Measurements from ENCODE around the gene PHEX.

The PHEX gene

DNA sequence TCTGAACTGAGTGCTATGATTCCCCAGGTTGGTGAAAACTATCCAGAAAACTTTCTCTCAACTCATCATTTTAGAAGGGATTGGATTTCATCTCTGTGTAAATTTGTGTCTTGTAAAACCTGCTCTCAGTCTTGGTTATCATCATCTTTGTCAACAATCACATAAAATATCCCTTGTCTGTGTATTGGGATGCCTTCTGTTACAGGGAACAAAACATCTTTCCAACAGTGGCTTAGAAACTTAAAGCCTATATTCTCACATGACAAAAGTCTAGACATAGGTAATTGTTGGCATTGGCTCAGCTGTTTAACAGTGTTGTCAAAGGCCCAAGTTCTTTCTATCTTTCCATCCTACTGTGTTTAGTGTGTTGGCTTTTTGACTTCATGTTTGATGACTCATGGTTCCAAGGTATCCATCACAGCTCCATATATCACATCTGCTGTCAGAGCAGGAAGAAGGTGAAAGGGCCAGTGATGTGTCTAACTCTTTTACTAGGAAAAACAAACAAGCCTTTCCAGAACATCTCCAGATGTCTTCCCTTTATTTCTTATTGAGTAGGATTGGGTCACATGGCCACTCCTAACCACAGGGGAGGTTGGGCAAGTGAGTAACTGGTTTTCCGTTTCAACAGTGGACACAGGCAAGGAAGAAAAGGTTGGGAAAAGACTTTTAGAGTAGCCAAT lies 65.0 kb downstream of the PHEX start:
- no peak for DNase-seq (ENCODE audit: low read depth in 1 of 2, low spot score in 1 of 2)

DNA sequence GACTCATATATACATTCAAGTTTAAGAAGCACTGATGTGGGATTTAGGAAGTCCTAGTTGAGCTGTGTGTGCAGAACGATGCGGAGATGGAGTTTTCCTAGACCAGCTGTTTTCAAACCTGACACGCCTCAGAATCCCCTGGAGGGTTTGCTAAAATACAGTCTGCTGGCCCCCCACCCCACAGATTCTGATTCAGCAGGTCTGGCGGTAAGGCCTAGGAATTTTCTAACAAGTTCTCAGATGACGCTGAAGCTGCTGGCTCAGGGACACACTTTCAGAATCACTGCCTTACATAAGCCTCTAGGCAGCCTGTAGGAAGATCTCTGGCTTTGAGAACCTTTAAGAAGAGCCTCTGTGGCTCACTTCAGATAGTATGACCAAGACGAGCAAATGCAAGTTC lies 73.1 kb downstream of the PHEX start:
- DNase-seq (ENCODE audit: low read depth in 1 of 2, low spot score in 1 of 2) = no peak

DNA sequence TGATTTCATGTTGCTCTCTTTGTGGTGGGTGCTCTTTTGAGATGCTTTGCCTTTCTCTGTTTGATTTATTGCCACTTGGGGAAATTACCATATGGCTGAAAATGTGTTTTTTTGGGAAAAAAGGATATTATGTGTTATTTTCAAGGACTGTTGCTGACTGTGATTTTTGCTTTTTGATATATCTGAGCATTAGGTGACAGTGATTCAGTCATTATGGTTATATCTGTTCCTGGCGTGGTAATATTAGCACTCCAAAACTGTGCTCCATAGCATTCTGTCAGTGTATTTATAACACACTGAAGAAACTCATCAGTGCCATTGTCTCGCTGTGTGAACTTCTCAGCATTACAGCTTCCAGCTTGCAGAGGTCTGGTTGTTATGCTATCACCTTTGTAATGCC lies 73.8 kb downstream of the PHEX start:
- DNase-seq (ENCODE audit: low read depth in 1 of 2, low spot score in 1 of 2) = no peak

DNA sequence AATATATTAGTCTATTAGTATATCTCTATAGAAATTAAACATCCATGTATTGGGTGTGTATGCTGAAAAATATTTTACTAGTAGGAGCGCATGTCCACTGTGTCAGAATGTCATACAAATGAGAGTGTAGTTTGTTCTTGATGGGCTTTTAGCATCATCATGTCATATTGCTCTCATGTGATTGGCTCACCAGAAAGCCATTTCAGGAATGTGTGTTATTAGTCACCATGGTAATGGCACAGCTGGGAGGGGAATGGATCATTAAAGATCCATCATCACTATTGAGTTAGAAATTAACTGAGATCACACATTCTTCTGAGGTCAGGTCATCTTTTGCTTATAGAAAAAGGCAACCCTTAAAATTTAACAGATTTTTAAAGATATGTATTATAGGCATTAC lies 77.3 kb downstream of the PHEX start:
- DNase-seq (ENCODE audit: low read depth in 1 of 2, low spot score in 1 of 2) = no peak

DNA sequence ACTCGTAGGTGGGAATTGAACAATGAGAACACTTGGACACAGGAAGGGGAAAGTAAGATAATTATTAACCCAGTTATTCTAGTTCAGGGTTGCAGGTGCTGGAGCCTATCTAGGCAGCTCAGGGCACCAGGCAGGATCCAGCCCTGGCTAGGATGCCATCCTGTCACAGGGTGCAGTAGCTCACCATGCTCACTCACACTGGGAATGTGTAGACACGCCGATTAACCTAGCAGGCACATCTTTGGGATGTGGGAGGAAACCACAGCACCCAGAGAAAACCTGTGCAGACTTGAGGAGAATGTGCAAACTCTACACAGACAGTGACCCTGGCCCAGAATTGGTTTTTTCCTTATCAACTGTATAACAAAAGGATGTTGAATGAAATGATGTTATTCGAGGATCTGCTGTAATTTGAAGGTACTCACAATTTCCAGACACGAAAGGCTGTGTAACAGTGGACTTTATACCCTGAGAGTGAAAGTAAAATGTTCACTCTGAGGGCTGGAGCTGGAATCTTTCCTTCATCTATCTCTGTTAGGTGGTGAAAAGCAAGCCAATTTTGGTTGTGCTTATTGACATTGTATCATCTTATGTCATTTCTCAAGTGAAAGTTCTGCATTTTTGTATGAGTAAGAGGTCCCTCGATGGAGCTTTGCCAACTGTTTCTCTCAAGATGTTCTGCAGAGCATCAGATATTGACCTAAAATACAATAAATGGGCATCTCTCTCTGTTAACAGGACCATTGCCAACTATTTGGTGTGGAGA lies 78.8 kb downstream of the PHEX start:
- no peak for DNase-seq (ENCODE audit: low read depth in 1 of 2, low spot score in 1 of 2)

DNA sequence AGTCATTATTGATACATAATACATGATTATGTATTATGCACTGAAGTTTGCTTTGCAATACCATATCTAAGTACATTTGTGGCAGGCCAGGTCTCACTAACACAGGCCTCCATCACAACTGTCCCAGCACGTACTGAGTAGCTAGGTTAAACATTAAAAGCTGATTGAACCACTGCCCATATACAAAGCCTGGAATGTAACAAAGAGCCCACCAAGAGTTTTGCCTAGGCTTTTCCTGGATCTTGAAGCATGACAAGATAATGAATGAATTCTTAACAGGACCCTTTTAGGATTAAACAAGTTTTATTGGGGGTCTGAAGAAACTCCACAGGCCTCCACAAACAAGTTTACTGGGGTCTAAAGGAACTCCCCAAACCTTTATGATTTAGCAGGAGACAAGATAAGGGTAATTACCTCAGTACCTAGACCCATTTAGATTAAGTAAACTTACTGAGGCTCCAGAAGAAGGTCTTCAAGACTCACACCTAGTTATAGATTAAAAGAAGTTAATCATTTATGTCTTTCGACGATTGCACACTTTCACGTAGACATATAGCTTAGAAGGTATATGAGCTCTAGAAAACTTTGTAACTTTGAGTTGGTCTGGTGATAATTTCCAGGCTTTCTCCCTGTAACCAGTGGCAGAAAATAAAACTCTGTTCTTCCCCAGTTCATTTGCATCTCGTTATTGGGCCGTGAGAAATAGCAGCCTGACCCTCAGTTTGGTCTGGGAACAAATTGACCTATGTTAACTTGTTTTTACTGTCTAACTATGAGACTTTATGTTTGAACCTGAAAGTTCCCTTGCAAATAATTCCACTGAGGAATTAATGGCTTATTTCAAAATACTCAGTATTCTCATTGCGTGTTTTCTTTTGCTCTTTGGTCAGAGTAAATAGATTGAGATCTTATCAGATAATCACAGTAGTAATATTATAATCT lies 84.8 kb downstream of the PHEX start:
- no peak for DNase-seq (ENCODE audit: low read depth in 1 of 2, low spot score in 1 of 2)

DNA sequence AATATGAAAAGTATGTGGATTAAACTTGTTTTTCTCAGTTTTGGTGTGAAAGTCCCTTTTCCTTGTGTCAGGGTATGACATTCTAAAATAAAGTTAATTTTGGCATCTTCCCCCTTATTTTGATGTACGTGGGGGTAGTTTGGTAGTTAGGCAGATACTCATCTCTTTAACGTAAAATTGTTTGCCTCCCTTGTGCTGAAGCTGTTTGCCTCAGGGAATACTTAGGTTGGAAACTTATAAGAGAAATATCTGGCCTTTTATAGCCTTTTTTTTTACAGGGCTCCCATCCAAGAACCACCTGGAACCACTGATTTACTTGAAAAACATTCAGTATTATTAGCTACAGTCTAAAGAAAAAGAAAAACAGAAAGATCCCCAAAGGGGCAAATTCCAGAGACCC lies 85.5 kb downstream of the PHEX start:
- no peak for DNase-seq (ENCODE audit: low read depth in 1 of 2, low spot score in 1 of 2)

DNA sequence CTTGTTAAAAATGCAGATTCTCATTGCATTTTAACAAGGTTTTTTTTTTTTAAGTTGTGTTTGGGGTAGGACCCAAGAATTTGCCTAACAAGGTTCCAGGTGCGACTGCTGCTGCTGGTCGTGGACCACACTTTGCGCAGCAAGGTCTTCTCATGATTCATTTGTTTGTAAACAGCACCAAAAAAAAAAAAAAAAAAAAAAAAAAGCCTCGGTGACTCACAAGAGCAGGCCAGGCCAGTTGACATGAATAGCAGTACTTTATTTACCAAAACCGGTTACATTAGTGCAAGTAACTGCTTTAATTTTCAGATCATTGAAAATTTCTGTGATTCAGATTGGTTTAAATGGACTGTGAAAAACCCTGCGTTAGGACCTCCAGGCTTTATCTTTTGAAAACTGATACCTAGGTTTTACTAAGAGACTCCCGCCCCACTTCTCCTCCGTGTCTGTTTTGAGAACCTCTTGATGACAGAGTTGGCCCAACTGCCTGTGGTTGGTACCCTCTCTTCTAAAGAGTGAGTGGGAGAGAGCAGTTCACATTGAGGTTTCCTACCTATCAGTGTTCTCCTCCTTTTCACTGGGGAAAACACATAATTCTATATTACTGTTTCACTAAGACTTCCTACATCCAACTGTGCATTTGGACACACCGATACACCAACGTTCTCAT lies 86.2 kb downstream of the PHEX start:
- no peak for DNase-seq (ENCODE audit: low read depth in 1 of 2, low spot score in 1 of 2)

DNA sequence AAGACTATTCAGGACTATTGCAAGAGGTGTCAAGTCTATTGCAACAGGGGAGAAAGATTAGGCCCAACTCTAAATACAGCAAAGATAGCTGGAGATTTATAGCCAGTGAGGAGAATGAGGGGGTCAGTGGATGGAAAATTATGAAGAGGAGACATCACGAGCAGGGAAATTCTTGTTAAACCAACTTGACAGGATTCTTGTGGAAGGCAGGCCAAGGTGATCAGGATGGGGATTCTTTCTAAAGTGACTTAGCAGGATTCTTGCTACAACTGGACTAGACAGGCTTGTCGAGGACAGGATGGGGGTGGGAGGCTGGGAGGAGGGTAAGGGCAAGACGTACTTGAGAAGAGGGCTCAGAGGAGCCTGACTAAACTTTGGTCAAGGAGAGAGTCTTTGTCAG lies 89.0 kb downstream of the PHEX start:
- DNase-seq (ENCODE audit: low read depth in 1 of 2, low spot score in 1 of 2) = no peak

DNA sequence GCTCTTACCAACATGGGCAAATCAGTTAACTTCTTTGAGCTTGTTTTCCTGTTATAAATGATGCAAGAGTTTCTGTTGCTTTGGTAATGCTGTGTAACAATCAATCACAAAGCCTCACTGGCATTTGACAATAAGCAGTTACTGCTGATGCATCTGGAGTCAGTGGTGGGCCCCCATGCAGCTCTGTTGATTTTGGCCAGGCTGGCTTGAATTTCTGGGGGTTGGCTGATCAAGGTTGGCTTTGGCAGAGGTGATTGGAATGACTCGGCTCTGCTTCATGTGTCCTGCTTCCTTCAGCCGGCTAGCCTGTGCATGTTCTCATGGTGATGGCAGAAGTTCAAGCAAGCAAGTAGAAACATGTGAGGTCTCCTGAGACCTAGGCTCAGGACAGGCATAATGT lies 90.4 kb downstream of the PHEX start:
- no peak for DNase-seq (ENCODE audit: low read depth in 1 of 2, low spot score in 1 of 2)

DNA sequence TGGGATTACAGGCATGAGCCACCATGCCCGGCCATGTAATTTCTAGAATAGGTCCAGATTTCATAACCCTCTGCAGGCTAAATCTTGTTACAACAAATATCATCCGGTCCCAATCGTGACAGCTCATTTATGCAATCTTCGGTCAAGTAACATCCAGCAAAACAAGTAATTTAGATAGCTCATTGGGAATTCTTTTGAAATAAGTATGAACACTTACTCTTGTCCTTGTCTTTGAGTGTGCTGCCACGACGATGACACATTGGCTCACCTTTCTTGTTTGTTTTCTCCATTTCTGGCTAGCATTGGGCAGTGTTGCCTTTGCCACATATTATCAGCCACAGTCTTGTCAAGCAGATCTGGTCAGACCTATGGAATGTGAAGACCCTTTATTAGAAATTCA lies 92.0 kb downstream of the PHEX start:
- DNase-seq (ENCODE audit: low read depth in 1 of 2, low spot score in 1 of 2) = no peak

DNA sequence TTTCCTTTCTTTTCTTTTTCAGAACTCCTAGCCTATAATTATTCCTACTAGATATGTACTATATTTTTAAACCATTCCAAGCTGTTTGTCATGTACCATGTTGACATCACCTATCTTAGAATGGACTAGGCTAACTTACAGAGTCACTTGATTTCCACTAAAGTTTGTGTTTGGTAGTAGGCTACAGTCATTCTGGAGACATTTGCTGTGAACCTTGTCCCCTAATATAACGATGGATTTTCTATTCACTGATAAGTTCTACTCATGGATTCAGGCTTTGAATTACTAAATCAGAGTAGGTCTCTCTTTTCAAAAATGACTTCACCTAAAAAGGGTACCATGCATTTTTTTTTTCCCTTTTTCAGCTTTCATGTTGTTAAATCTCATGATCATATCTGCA lies 93.4 kb downstream of the PHEX start:
- no peak for DNase-seq (ENCODE audit: low read depth in 1 of 2, low spot score in 1 of 2)

DNA sequence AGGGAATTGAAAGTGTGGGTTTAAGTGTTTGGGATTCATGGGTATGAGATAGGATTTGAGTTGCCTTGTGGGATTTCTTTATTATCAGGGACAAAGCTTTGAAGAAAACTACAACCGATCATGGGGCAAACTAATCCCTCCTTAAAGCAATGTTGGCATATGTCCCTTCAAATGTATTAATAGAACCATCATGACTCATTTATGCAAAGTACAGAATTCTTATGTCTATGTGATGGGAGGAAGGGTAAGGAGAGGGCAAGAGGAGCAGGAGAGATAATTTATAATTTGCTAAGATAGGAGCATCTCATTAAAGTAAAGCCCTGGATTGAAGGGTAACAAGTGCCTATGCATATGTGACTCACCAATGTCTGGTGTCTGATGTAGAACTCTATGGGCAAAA lies 94.2 kb downstream of the PHEX start:
- DNase-seq (ENCODE audit: low read depth in 1 of 2, low spot score in 1 of 2) = no peak

DNA sequence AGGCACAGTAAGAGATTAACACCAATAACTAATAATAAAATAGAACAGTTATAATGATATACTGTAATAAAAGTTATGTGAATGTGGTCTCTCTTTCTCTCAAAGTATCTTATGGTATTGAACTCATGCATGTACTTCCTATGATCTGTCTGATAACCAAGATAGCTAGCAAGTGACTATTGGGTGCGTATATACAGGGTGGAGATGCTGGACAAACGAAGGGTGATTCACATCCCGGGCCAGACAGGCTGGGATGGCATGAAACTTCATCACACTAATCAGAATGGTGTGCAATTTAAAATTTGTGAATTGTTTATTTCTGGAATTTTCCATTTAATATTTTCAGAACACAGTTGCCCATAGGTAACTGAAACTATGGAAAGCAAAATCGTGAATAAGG lies 96.8 kb downstream of the PHEX start:
- DNase-seq (ENCODE audit: low read depth in 1 of 2, low spot score in 1 of 2) = no peak

DNA sequence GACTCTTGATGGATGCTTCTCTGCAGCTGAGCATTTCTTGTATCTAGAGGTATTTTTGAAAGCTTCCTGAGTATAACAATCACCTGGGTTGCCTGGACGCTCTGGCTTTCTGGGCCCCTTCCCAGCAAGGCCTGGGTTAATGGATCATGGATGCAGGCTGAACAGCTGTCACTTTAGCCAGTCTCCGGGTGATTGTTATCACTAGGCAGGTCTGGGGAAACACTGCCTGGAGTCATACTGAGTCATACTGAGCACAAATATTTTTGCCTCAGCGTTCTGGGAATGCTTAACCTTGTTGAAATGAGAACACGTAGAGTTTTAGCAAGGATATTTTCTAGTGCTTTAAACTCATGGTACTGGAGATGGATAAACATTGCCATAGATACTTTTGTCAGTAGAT lies 102.6 kb downstream of the PHEX start:
- DNase-seq (ENCODE audit: low read depth in 1 of 2, low spot score in 1 of 2) = no peak

DNA sequence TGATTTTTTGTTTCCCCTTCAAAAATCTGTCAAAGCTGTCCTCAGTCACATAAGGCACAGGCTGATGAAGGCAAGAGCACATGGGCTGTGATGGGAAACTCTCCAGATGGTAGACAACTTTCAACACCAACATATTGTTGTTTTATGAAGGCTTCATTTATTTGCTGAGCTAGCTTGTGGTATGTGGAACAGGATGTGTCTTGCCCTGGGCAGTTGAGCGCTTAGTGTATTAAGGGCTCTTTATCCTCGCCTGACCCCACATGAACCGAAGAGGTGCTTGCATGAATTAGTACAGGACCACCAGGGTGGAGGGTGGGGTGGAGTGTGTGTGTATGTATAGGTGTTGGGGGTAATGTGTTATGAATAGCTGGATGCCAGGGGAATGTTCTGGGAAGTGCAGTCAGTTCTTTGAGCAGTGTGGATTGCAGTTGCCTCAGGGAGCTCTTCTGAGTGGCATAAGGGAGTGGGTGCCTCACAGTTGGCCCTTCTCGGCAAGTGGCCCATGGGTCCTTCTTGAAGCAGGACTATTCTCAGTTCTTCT lies 103.1 kb downstream of the PHEX start:
- no peak for DNase-seq (ENCODE audit: low read depth in 1 of 2, low spot score in 1 of 2)

DNA sequence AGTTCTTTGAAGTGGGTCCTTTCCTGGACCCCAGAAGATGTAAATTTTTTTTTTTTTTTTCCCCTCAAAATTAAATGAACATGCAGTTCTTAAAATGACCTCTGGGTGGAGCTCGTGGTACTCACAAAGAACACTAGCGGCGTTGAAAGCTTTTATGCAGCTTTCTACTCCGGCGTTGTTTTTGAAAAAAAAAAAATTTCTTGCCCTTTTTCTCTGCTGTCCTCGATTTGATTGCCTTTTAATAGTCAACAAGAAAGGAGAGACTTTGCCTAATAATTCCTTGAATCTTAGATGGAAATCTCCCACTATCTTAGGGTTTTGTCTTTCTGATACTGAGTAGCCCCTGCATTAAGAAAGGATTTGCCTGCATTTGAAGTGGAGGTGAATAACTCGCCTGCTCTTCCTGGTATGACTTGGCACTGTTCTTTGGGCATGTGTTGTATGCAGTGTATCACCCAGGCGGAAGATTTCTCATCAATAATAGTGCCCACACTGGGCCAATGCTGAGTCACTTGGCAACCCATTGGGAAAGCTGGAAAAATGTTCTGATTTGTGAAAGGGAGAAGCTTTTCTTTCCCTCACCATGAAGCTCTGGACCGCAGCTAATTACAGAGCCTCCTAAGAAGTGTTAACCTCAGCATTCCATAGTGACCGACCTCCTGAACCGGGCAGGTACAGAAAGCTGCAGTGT lies 104.0 kb downstream of the PHEX start:
- no peak for DNase-seq (ENCODE audit: low read depth in 1 of 2, low spot score in 1 of 2)

DNA sequence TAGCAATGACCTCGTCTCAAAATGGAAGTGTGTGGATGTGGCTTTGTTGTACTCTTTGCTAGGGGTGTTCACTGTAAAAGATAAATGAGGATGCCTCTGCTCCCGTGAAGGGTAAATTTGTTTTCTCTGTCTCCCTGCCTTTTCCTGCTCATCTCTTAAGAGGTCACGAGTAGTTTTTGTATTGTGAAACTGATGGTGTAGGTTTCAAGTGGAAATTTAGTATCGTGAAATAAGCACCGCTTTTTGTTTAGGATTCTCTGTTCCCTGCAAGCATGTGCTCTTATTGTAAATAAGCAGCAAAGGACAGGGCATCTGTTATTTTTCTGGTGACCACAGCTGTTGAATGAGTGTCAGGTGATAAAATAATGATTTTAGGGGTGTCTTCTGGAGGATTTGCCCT lies 104.6 kb downstream of the PHEX start:
- no peak for DNase-seq (ENCODE audit: low read depth in 1 of 2, low spot score in 1 of 2)

DNA sequence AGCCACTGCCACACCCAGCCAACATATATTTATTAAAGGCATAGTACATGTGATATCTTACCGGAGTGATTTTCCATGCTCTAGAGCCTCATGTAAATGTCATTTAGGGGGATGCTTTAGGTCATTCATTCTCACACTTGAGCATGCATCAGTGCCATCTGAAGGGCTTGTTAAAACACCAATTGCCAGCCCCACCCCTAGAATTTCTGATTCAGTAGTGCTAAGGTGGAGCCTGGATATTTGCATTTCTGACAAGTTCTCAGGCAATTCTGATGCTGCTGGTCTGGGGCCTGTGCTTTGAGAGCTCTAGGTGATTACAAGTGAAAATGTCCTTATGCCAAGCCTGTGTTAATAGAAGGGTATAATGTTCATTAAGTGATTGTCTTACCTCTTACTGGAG lies 107.7 kb downstream of the PHEX start:
- no peak for DNase-seq (ENCODE audit: low read depth in 1 of 2, low spot score in 1 of 2)

DNA sequence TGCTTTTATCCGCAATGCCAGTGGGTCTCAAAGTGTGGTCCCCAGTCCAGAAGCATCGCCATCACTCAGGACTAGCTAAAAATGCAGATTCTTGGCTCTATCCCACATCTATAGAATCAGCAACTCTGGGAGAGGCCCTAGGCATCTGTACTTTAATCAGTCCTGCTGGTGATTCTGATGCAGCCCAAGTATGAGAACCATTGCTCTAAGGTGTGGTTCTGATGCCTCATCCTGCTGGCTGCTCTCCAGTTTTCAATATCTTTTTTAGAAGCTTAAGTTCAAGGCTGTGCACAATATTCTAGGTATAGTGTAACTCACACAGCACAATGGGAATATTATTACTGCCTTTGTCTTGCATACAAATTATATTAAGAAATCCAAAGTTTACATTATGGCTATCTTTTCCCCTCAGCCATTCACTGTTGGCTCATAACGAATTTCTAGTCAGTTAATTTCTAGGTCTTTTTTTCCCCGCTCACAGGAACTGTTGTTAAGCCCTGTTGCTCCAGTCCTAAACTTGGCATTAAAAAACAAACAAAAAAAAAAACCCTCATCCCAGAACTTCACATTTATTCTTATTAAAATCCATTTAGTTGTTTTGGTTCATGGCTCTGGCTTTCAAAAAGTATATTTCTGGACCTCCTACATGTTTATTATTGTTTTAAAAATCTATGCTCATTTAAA lies 109.1 kb downstream of the PHEX start:
- DNase-seq (ENCODE audit: low read depth in 1 of 2, low spot score in 1 of 2) = no peak

Measured in stimulated activated CD4-positive, alpha-beta T cell treated with anti-CD3 and anti-CD28 coated beads, Interleukin-15, amount 100 ng/mL, for 1 hour (primary cell).